OCI-LY7 (cell line): ENCODE data around the gene SUSD5.

Experiments used
- EZH2phosphoT487 ChIP-seq: fragments of 200-600 bp; sonication (generic); IDR thresholded peaks from 2 replicates; pipeline ENCODE4 v1.6.1; 2018; ENCODE audit warnings: low read depth, borderline replicate concordance, mild to moderate bottlenecking, mixed run types, antibody characterized with exemption, low read length, moderate library complexity, mixed read lengths
- TF ChIP-seq, protein P1 (sequence below): fragments of 200-600 bp; sonication (generic); conservative IDR thresholded peaks from 2 replicates; pipeline ENCODE4 v1.5.1; 2014; ENCODE audit warnings: mild to moderate bottlenecking, antibody characterized with exemption, low read length, moderate library complexity, mixed read lengths

DNA sequence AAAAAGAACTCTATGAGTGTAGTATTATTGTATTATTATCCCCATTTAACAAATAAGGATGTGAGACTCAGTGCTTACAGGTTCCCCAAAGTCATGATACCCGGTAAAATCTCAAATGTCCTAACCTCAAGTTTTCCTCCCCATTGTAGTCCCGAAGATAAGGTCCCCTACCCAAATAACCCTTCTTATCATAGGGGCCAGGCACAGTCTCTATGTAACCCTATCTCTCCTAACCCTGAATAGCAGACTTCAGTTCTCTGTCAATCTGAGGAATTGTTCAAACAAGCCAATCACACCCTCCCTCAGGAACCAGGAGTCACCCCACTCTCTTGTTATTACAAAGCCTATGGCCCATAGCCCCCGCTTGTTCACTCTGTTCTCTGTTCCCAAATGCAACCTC lies 10.5 kb upstream of the SUSD5 start:
- TF ChIP-seq, protein P1, sequence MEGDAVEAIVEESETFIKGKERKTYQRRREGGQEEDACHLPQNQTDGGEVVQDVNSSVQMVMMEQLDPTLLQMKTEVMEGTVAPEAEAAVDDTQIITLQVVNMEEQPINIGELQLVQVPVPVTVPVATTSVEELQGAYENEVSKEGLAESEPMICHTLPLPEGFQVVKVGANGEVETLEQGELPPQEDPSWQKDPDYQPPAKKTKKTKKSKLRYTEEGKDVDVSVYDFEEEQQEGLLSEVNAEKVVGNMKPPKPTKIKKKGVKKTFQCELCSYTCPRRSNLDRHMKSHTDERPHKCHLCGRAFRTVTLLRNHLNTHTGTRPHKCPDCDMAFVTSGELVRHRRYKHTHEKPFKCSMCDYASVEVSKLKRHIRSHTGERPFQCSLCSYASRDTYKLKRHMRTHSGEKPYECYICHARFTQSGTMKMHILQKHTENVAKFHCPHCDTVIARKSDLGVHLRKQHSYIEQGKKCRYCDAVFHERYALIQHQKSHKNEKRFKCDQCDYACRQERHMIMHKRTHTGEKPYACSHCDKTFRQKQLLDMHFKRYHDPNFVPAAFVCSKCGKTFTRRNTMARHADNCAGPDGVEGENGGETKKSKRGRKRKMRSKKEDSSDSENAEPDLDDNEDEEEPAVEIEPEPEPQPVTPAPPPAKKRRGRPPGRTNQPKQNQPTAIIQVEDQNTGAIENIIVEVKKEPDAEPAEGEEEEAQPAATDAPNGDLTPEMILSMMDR: no peak
- no peak for TF ChIP-seq EZH2phosphoT487
